ENCODE measurements around the gene RACK1.

GRCh38 chr5:181259283-181259682 lies 15.6 kb upstream of the RACK1 start:
- TF ChIP-seq REST (IDR thresholded peaks at IDR 0.05), result no peak
- TF ChIP-seq CHD4 (IDR thresholded peaks at IDR 0.05; ENCODE audit: borderline replicate concordance), result no peak
- no peak for TF ChIP-seq RFX5 (IDR thresholded peaks at IDR 0.05)
- TF ChIP-seq CTCF (IDR thresholded peaks at IDR 0.05), result no peak
- no peak for TF ChIP-seq ZFP36 (IDR thresholded peaks at IDR 0.05; ENCODE audit: borderline replicate concordance, partially characterized antibody)
- TF ChIP-seq EP300 (IDR thresholded peaks at IDR 0.05), result no peak
- no peak for TF ChIP-seq RARB (CRISPR knock-in tag; IDR thresholded peaks at IDR 0.05)
- TF ChIP-seq KDM1A (IDR thresholded peaks at IDR 0.05; ENCODE audit: low read depth), result no peak
- no peak for TF ChIP-seq HDAC2 (IDR thresholded peaks at IDR 0.05)
- TF ChIP-seq POLR2A (IDR thresholded peaks at IDR 0.05; ENCODE audit: low read length), result no peak
- no peak for TF ChIP-seq USF2 (IDR thresholded peaks at IDR 0.05)
- no peak for TF ChIP-seq RCOR1 (IDR thresholded peaks at IDR 0.05; ENCODE audit: low read depth, low read length)
- no peak for TF ChIP-seq BCL3 (IDR thresholded peaks at IDR 0.05)

Measured in A549 (cell line).